ENCODE data around the gene DFFB.
"Not testable (repeated sequence)": the region's sequence is repeated elsewhere in the genome, so short reads cannot be mapped to it uniquely, and the experiment has no call there.

Gene DFFB

DNA sequence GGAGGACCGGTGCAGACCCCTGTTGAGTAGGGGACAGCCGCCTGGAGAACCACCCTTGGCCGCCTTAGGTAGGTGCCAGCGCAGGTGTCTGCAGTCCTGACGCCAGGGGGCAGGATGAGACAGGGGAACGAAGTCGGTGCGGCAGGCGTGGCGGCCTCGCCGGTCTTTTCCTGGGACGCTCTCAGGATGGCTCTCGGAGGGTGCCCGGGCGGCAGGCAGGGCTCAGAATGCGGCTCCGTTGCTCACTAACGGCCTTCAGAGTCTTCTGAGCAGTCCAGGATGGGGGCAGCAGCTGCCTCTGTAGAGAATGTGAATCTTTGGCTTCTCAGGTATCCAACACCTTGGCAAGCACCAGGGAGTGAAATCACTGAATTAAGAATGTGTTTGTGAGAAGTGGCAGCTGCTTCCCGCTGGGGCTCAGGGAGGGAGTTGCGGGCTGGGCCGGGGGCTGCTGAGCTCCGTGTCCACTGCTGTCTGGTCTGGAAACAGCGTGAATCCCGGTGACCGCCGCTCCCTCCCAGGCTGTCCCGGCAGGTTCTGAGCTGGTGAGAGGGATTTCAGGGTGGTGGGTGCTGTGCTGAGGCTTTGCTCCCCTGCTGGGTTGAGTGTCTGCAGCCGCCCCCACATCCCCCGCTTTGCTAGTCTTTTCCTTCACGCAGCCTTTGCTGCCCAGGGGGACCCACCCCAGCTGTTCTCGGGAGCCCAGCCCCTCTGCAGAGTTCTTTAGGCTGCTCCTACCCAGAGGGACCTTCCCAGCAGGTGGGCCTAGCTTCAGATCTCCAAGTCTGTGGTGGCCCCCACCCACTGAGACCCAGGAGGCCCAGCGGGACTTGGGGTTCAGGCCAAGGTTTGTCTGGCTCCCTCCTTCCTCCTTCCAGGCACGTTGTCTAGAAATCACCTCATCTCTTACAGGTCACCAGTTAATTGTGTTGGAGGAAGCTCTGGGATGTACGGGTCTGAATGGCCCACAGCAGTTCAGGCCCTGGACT, 53.9 kb downstream of the DFFB start:
- DNase-seq, result peak; percentile 70 to 71

DNA sequence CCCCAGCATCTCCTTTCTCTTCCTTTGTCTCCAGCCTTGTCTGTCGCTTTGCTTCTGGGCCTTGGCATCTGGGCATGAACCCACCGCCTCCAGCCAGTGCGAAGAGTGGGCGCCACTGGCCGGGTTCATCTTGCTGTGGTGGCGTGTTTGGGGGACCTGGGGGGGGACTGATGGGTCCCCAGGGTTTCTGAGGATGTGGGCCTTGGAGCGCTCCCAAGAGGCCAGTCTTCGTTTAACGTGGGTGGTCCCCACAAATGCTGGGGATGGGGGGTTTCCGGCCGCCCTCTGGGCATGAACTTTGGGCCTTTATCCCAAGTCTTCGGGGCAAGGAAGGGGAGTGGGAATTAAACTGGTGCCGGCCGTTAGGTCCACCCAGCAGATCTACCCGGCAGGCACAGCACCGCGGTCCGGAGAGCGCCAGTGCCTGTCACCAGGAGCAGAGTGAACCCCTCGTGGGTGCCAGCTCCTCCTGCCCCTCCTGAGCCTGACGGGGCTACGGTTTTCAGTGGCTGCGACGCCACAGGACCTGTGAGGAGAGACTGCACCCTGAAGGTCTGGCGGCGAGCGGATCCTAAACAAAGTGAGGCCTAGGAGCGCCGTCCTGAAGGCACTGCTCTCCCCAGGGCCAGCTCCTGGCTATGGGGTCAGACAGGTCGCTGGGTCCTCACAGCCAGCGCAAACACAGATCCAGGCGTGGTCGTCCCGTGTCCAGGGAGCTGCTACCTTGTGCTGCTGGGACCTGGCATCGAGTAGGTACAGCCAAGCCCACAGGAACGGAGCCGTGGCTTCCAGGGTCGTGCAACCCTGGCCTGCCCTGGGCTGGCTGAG, 54.9 kb downstream of the DFFB start:
- DNase-seq, result no peak

DNA sequence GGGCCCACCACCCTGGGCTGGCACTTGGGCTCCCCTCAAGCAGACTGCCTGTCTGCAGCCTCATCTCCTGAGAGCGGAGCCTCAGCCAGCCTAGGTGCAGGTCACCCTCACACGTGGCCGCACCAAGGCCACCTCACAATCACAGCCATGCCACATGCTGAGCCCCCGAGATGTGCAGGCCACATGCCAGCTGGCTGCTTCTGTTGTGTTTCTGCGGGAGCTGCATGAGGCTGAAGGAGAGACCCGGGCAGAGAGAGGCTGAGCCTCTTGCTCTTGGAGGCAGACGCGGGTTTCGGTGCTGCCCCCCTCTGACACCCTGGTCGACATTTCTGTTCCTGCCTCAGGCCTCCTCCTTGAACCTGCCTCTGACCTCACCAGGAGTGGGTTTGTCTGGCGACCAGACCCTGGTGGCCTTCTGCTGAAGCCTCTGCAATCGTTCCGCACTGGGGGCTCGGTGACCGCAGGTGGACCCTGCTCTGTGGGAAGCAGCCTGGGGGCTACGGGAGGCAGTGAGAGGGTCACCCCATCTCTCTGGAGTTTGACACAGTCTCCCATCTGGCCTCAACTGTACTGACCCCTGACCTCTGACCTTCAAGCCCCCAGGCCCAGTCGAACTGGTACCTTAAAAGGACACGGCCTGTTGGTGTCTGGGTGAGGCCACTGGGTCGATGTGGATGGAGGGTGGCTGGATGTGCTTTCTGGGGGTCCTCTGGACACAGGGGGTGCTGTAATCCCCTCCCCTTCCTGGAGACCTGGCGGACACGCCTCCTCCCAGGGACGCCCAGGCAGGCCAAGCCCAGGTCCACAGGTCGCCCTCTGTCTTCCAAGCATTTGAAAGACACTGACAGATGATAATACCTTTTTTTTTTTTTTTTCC, 55.8 kb downstream of the DFFB start:
- DNase-seq, result no peak

DNA sequence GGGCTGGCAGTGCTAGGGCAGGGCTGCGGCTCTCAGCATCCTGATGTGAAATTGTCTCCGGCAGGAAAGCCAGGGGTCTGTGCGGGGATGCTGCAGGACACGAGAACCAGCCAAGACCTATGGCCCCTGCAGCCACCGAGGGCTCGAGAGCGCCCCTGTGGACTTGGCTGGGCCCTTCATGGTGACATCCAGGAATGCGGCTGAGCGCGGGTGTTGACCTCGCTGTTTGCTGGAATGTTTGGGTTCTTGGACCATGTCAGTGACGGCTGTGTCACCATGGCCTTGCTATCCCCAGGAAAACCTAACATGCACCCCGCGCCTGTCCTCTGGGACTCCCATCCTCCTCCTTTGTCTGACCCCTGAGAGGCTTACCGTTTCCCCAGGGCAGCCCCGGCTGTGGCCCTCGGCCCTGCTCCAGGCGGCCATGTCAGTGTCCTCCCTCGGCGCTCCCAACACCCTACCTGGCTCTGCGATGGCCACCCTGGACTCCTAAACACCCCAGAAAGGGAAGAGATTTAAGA, 57.1 kb downstream of the DFFB start:
- no peak for DNase-seq

DNA sequence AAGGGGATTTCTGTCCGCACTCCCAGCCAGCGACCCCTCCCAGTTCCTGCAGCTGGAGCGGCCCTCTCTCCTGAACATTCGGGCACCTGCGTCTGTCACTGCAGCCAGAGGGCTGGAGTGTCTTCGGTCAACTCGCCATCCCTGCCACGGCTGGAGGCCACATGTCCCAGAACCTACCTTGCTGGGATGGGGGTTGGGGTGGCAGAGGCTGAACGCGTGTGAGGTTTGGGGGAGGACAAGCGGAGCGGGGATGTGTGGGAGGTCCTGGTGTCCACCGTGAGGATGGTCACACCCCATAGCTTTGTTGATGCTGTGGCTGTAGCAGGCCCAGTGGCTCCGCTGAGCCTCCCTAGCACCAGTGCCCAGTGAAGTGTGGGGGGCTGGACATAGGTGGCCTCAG, 57.6 kb downstream of the DFFB start:
- no peak for DNase-seq

DNA sequence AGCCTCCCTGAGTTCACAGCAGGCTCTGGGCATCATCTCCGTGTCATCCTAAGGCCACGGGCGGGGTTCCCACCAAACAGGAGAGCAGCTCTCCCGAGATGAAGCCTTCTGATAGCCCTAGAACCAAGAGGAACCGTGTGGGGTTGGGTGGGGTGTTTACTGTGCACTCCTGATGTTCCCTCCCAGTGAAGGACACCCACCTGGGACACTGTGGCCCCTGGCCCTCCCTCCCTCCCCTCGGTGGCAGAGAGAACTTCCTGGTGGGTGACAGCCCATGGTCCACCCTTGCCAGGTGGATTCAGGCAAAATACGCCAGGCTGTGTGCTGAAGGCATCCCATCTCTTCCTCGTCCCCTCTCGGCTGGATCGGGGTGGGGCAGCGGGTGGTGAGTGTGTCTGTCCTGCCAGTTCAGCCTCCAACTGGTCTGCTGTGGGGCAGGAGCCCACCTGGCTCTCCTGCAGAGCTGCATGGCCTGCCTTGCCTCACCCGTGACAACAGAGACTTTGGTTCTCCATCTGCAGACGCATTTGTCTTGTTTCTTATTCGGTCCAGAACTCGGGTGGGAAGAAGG, 58.4 kb downstream of the DFFB start:
- no peak for DNase-seq

DNA sequence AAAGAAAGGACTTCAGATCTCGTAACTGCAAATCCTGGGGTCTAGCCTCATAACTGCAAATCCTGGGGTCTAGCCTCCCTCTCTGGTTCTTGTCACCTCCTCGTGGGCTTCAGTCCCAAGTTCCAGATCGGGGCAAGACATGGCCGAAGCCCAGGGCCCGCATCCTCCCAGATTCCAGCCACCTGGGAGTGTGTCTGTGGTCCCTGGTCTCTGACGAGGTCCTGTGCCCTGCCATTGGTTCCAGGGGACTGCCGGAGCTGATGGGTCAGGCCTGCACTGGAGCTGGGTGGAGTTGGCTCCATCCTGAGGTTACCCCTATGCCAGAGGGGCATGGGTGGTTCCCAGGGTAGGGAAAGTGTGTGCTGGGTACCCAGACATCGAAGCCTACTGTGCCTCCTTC, 60.5 kb downstream of the DFFB start:
- DNase-seq, result no peak

DNA sequence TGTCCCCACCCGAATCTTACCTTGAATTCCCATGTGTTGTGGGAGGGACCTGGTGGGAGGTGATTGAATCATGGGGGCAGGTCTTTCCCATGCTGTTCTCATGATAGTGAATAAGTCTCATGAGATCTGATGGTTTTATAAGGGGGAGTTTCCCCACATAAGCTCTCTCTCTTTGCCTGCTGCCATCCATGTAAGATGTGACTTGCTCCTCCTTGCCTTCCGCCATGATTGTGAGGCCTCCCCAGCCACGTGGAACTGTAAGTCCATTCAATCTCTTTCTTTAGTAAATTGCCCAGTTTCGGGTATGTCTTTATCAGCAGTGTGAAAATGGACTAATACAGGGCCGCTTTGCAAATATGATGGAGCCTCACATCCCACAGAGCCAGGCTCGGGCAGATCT, 61.1 kb downstream of the DFFB start:
- DNase-seq, result not testable (repeated sequence)

DNA sequence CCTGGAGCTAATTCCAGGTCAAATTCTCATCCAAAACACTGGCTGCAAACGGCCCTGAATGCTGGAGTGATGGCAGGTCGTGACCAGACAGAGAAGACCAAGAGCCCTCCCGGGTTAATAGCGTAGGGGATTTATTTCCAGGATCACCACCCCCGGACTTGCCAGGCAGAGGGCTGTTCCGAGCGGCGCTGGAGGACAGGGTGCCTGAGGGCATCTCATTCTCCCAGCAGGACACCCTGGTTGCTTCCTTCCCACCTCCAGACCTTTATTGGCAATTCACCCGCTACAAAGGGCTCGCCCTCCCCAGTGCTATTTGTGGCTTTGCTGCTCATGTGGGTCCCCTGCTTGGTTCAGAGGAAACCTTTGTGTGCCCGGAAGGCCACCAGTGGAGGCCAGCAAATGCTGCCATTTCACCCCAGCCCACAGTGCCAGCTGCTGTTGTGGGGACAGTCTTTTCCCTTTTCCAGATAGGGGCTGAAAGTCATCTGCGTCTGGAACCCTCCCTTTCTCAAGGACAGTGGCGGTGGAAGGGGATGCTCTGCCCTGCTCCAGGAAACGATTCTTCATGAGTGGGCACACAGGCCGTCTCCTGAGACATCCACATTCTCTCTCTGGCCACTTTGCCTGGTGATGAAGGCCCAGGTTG, 61.8 kb downstream of the DFFB start:
- no peak for DNase-seq

DNA sequence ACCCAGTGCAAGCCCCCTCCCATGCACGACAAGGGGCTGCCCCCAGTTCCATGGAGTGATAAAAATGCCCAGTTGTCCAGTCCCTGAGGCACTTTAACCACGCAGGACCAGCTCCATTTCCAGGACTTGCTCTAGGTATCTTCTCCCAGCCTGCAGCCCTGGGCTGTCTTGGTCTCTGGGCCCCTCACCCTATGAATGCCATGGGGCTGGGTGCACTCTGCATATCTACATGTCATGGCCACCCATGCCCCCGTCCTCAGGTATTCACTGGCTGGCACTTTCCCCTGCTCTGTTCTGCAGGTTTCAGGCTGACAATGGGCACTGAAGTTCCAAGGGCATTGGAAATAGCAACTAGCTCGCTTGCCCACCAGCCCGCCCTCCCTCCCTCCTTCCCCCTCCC, 62.4 kb downstream of the DFFB start:
- DNase-seq, result no peak

DNA sequence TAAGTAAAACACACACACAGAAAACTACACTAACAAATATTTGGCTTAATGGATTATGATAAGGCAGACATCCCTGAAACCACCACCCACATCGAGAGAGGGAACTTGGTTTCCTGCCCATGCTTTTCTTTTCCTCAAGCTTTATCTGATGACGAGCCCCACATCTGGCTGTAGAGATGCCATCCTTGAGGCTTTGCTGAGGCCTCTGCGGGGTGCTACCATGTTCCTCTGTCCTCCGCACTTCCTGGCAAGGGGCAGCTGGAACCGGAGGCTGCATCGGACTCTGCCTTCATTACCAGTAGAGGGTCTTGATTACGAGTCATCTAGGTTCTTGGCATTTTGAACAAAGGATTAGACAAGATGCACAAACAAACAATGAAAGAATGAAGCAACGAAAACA, 64.5 kb downstream of the DFFB start:
- no peak for DNase-seq

DNA sequence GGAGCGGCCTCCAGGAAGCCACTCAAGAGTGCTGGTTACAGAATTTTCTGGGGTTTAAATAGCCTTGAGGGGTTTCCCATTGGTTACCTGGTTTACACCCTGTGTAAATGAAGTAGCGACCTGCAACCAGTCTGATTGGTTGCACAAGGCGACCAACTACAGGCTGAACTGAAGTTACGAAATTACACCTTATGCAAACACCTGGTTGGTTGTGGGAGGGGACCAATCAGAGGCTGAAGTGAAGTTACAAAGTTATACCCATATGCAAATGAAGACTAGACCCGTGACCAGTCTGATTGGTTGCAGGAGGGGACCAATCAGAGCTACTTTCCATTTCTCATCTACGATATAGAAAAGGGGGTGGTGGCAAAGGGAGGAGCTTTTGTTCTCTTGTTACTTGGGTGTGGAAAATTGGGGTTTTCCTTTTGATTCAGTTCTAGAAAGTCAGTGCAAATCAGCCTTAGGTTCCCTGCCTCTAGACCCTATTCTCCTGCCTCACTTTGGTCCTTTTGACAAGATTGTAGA, 65.0 kb downstream of the DFFB start:
- no peak for DNase-seq

DNA sequence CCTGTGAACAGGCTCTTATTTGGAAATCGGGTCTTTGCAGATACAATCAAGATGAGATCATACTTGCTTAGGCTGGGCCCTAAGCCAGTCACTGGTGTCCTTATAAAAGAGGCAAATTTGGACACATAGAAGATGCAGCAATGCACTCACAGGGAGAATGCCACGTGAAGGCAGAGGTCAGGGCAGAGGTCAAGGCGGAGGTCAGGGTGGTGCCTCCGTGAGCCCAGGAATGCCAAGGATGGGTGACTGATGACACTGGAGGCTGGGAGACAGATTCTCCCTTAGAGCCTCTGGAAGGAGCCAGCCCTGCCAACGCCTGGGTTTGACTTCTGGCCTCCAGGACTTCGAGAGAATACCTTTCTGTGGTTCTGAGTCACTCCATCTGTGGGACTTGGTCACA, 65.6 kb downstream of the DFFB start:
- DNase-seq, result no peak

DNA sequence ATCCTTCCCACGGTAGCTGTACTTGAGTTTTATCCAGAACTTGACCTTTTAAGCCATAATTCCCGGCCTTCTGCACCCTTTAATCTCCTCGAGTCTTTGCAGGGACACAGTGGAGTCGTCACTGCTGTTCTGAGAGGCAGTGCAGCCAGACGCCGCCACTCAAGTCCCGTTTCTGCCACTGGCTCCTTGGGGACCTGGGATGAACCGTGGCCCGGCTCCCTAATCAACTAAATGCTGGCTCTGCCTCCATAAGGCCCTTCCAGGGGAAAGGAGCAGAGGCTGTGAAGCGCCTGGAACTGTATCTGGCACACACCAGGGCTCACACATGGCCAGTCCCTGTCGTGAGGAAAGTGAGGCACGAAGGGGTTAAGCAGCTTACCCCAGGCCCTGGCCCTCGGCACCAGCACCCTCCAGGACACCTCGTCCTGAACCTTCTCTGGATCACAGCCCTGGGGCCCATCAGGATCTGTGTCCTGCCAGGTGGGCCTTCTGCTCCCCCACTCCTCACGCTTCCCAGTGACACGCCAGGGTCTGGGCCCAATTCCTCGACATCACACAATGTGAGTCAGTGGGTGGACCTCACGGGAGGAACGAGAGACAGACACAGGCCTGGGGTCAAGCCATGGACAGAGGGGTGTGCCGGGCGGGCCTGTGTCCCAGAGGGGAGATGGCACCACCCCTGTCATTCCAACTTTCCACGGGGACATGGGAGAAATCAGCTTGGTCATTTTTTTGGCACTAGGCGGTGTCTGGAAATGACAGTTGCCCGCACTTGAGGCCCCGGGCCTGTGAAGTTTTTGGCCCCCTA, 66.3 kb downstream of the DFFB start:
- no peak for DNase-seq

DNA sequence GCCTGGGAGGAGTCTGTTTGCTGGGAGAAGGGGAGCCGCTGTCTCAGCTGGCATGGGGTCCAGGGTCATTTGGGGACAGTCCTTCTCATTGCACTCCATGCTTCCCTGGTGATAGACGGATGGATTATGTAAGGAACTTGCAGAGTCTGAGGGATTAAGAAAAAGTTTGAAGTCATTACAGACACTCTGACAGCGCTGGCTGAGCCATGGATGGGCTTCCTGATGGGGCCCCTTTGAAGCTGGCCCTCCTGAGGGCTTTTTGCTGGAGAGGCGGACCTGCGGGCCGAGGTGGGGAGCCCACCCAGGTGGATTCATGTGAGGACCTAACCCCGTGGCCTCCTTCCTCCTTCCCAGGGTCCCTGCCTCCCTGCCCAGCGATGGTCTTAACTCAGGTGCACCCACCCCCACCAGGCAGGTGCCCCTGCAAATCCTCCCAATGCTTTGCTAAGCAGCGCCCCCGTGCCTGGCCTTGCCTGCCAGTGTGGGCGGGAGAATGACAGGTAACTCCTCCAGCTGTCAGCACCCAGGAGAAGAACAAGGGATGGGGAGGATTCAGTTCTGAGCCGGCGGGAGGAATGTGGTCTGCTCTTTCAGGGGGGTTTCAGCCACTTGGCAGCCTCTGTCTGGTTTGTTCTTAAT, 67.0 kb downstream of the DFFB start:
- DNase-seq, result no peak

DNA sequence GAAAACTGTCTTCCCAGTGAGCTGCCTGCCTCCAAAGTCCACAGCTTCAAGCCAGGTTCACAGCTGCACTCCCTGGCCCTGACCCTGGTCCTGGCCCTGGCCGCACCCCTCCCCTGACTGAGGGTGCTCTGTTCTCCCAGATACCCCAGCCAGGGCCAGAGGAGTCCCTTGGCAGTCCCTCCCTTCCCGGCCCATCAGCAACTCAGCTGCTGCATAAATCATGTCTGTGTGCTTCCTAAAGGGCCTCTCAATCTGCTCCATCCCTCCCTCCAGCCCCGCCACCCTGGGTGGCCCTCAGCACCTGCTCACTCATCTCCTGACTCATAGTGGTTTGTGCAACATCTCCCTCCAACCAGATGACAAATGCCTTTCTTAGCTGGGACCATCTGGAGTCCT, 67.5 kb downstream of the DFFB start:
- no peak for DNase-seq

DNA sequence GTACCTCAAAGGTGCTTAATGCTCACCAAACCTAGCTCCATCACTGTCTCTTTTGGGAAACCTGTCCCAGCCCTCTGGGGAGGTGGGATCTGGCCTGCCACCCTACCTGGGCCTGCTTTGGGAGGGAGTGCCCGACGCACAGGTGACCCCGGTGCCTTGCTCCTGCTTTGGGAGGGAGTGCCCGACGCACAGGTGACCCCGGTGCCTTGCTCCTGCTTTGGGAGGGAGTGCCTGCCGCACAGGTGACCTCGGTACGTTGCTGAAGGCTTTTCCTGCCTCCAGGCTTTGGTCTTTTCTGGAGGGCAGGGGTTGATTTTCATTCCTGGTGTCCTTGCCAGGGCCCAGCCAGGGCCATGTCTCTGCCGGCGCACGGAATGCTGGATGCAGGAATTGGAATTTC, 68.0 kb downstream of the DFFB start:
- no peak for DNase-seq

DNA sequence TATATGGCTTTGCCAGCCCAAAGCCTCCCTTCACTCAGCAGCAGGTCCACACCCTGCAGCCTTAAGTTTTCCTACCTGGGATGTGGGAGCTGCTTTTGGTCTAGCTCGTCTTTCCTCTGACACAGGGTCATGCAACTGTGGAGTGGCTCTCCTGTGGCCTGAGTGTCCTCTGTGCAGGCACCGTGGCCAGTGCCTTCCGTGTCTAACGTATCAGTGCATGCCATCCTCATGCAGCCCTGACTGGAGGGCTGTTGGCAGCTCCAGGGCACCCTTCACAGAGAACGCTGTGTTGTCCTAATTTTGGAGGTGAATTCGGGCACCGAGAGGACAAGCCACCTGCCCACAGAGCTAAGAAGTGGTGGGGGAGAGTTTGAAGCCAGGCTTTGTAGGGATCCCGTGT, 68.5 kb downstream of the DFFB start:
- DNase-seq, result no peak

DNA sequence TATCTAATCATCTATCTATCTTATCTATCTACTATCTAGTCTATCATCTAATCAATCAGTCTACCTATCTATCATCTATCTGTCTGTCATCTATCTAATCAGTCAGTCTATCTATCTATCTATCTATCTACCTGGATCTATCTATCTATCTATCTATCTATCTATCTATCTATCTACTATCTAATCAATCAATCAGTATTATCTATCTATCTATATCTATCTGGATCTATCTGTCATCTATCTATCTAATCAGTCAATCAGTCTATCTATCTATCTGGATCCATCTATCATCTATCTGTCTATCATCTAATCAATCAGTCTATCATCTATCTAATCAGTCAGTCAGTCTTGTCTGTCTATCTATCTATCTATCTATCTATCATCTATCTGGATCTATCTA, 69.7 kb downstream of the DFFB start:
- no peak for DNase-seq

DNA sequence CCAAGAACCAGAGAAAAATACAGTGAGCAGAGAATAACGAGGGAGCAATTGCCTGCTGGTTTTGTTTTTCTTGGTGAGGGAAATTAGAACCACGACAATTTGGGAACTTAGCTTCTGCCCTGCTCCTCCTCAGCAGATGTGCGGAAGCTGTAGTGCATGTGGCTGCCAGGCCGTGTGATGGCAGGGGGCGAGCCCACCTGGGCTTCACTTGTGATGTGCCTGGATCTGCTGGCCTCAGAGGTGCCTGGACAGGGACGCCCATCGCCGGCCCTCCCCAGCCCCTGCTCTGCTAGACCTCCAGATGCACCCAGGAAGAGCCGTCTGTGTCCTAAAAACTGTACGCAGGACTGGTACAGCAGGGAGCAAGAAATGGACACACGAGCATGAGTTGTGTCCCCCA, 71.3 kb downstream of the DFFB start:
- DNase-seq, result no peak
